Body of pancreas (tissue), 4 donors: ENCODE data around the gene ADGRE2.

Source experiments
- POLR2A ChIP-seq, 3 donors: fragments of 450-650 bp; IDR thresholded peaks; one replicate each; pipeline ENCODE4 v1.6.1; 2016; ENCODE audit warnings: antibody characterized with exemption in 3 of 3, mild to moderate bottlenecking in 2 of 3
- TF ChIP-seq, protein P1 (sequence below), 7 experiments: fragments of 450-650 bp in 4 of 7; fragments of 200-600 bp in 3 of 7; sonication (generic) in 3 of 7; IDR thresholded peaks; one replicate each; pipeline ENCODE4 v1.5.1; 2016 to 2019; ENCODE audit warnings: antibody characterized with exemption in 7 of 7

DNA sequence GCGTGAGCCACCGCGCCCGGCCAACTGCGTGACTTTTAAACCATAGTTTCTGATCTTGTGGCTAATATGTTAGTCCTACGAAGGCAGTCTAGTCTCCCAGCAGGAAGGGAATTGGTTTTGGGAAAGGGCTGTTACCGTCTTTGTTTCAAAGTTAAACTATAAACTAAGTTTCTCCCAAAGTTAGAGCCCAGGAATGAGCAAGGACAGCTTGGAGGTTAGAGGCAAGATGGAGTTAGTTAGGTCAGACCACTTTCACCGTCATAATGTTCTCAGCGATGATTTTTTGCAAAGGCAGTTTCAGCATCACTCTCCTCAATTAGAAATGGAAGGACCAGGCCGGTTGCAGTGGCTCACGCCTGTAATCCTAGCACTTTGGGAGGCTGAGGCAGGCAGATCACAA lies 17.7 kb upstream of the ADGRE2 start:
- TF ChIP-seq POLR2A (IDR thresholded peaks at IDR 0.05) = no peak
- TF ChIP-seq, protein P1, sequence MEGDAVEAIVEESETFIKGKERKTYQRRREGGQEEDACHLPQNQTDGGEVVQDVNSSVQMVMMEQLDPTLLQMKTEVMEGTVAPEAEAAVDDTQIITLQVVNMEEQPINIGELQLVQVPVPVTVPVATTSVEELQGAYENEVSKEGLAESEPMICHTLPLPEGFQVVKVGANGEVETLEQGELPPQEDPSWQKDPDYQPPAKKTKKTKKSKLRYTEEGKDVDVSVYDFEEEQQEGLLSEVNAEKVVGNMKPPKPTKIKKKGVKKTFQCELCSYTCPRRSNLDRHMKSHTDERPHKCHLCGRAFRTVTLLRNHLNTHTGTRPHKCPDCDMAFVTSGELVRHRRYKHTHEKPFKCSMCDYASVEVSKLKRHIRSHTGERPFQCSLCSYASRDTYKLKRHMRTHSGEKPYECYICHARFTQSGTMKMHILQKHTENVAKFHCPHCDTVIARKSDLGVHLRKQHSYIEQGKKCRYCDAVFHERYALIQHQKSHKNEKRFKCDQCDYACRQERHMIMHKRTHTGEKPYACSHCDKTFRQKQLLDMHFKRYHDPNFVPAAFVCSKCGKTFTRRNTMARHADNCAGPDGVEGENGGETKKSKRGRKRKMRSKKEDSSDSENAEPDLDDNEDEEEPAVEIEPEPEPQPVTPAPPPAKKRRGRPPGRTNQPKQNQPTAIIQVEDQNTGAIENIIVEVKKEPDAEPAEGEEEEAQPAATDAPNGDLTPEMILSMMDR (IDR thresholded peaks at IDR 0.05) = no peak
